ENCODE measurements around the gene LTBP1.
A peak's percentile ranks its signal among the peaks of the same experiment; 100 is the strongest.

The LTBP1 gene

GRCh38 chr2:33130054-33130447 lies 183.3 kb downstream of the LTBP1 start:
- TF ChIP-seq CTCF (conservative IDR thresholded peaks at IDR 0.05; ENCODE audit: low read depth): no peak
- no peak for DNase-seq (ENCODE audit: low spot score)
- ChIA-PET POLR2A (ENCODE audit: low non-redundant PET) (no interaction called here), CTCF (interaction anchor here (0.7 kb wide), 1 partner anchor 59 kb away, joined by 3 read pairs; no protein-coding TSS in a partner anchor)
- no peak overlapping the region for H3K27ac ChIP-seq

GRCh38 chr2:33130544-33130943 lies 183.8 kb downstream of the LTBP1 start:
- no peak overlapping the region for H3K27ac ChIP-seq
- ChIA-PET POLR2A (ENCODE audit: low non-redundant PET) (no interaction called here), CTCF (interaction anchor here (0.7 kb wide), 1 partner anchor 59 kb away, joined by 3 read pairs; no protein-coding TSS in a partner anchor)
- DNase-seq (ENCODE audit: low spot score): no peak
- no peak for TF ChIP-seq CTCF (conservative IDR thresholded peaks at IDR 0.05; ENCODE audit: low read depth)

- ChIA-PET POLR2A (ENCODE audit: low non-redundant PET) (no interaction called here), CTCF (interaction anchor here (1.2 kb wide), 1 partner anchor 98 kb away, joined by 3 read pairs; no protein-coding TSS in a partner anchor)
- no peak for TF ChIP-seq CTCF (conservative IDR thresholded peaks at IDR 0.05; ENCODE audit: low read depth)
- no peak overlapping the region for H3K27ac ChIP-seq
- no peak for DNase-seq (ENCODE audit: low spot score)
Observed at GRCh38 chr2:33131111-33131510, 184.4 kb downstream of the LTBP1 start.

- no peak for DNase-seq (ENCODE audit: low spot score)
- CTCF ChIA-PET: interaction anchor here (0.7 to 1.2 kb wide), 3 partner anchors 98 to 310 kb away, joined by 3 read pairs; no protein-coding TSS in a partner anchor
- TF ChIP-seq CTCF (conservative IDR thresholded peaks at IDR 0.05; ENCODE audit: low read depth): no peak
- POLR2A ChIA-PET (ENCODE audit: low non-redundant PET): no interaction called here
- H3K27ac ChIP-seq: no peak overlapping the region
Observed at GRCh38 chr2:33131749-33132148, 185.0 kb downstream of the LTBP1 start.

GRCh38 chr2:33133454-33133952 lies 186.8 kb downstream of the LTBP1 start:
- peak overlapping the region; percentile 86 for H3K27ac ChIP-seq
- TF ChIP-seq CTCF (conservative IDR thresholded peaks at IDR 0.05; ENCODE audit: low read depth): no peak
- POLR2A ChIA-PET (ENCODE audit: low non-redundant PET): no interaction called here
- CTCF ChIA-PET: interaction anchor here (0.6 to 0.9 kb wide), 3 partner anchors 10 to 431 kb away, joined by 3 to 4 read pairs (median 3); no protein-coding TSS in a partner anchor
- DNase-seq (ENCODE audit: low spot score): no peak

- peak overlapping the region; percentile 86 for H3K27ac ChIP-seq
- ChIA-PET CTCF (interaction anchor here (0.6 to 0.9 kb wide), 4 partner anchors 11 to 430 kb away, joined by 3 to 9 read pairs (median 4); no protein-coding TSS in a partner anchor), POLR2A (ENCODE audit: low non-redundant PET) (no interaction called here)
- peak; percentile 19; the same call in 1 of the 2 replicates for TF ChIP-seq CTCF (conservative IDR thresholded peaks at IDR 0.05; ENCODE audit: low read depth)
- peak; percentile 71 for DNase-seq (ENCODE audit: low spot score)
Observed at GRCh38 chr2:33134086-33134771, 187.5 kb downstream of the LTBP1 start.

Data from RWPE1 (cell line).